Measurements from ENCODE around the gene BCAS1.
A peak's percentile ranks its signal among the peaks of the same experiment; 100 is the strongest.

The BCAS1 gene

DNA sequence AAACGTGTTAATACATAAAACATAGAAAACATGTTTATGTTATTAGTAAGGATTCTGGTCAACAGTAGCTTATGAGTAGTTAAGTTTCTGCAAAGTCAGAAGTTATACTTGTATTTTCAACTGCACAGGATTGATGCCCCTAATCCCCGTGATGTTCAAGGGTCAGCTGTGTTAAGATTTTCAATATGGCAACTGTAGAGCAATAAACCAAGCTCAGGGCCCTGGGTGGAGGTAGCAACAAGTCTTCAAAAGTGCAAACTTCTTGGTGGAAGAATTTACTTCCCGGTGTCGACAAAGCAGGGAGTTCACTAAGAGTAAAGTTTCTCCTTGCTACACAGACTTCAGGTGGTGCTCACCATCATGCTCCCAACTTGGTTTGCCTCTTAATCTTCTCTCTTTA, 4.1 kb upstream of the BCAS1 start:
- ATAC-seq (no peak), DNase-seq (ENCODE audit: low spot score in 2 of 2) (no peak)
- Mint-ChIP-seq H3K4me1 (peaks cover 25% of the 10 kb centered on the region), H3K27ac (no peak overlapping the region), H3K4me3 (no peak overlapping the region), H3K36me3 (no peaks in the 10 kb centered on the region), H3K9me3 (no peaks in the 10 kb centered on the region)

DNA sequence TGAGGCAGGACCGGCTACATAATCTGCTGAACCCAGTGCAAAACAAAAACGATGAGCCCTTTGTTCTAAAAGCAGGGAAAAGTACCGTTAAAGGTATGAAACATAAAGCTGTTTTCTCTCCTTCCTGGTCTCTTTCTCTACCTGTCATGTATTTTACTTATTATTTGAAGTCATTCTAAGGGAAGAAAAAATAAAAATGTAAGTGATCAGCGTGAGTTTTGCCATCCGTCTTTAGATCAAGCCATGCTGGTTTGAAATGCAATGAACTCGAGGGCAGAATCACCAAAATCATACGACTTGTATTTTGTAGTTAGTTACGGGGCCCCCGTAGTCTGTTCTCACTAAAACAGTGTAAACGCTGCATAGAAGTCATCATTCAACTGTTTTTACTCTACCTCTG, 2.9 kb upstream of the BCAS1 start:
- Mint-ChIP-seq H3K27ac (no peak overlapping the region), H3K9me3 (no peaks in the 10 kb centered on the region), H3K4me1 (peaks cover 15% of the 10 kb centered on the region), H3K4me3 (no peak overlapping the region), H3K36me3 (no peaks in the 10 kb centered on the region)
- ATAC-seq (no peak), DNase-seq (ENCODE audit: low spot score in 2 of 2) (no peak)

DNA sequence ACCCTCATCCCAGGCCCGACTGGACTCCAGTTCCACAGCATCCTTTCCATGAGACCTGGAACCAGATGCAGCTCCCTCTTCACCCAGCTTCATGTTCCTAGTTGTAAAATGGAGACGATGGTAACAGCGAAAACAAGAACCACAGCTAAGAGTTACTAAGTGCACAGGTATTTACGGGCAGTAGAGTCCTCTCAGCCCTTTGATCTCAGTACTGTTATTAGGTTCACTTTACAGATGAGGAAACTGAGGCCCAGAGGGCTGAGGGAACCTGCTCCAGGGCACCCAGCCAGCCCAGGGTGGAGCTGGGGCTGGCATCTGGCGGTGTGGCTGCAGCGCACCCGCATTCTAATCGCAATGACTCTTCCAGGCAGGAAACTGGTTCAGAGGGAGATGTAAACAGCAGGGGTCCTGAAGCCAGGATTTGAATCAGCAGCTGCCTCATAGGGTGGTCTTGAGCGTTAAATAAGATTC, 858 bp downstream of the BCAS1 start:
- no peak for ATAC-seq
- Mint-ChIP-seq H3K27ac (no peak overlapping the region), H3K4me3 (no peak overlapping the region), H3K36me3 (no peaks in the 10 kb centered on the region), H3K4me1 (peaks cover 7% of the 10 kb centered on the region), H3K9me3 (no peaks in the 10 kb centered on the region)
- DNase-seq (ENCODE audit: low spot score in 2 of 2): no peak

DNA sequence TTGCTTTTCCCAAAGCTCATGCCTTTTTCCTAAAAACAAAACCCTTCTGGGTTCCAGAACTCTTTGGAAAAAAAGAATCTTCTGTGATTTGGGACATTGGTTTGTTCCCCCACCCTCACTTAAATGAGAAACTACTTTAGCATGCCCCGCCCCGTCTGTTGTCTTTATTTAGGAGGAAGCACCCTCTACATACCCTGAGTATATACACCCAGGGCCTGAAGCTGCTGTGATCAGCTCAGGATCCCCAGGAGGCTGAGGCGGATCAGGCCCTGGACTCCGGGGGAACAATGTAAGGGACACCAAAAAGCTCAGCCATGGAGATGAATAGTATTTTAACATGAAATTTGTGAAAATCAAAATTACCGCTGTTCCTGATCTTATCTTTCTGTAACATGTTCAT, 1.4 kb downstream of the BCAS1 start:
- DNase-seq (ENCODE audit: low spot score in 2 of 2) (no peak), ATAC-seq (no peak)
- no peak overlapping the region for H3K4me3 Mint-ChIP-seq
- H3K36me3 Mint-ChIP-seq: no peaks in the 10 kb centered on the region
- no peaks in the 10 kb centered on the region for H3K9me3 Mint-ChIP-seq
- peaks cover 13% of the 10 kb centered on the region for H3K4me1 Mint-ChIP-seq
- H3K27ac Mint-ChIP-seq: no peak overlapping the region

DNA sequence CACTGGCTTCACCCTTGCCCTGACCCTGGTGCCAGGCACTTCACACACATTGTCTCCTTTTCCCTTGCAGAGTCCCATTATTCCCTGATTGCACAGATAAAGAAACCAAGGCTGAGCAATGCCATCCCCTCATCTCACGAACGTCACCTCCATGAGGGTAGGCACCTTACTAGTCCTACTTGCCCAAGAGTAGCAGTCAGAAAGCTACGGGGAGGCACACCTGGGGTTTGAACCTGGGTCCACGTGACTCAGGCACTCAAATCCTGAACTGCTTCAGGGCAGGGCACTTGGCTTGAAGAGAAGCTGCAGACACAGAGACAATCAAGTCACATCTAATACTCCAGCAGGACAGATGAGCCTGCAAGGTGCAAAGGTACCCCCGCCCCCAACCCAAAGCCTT, 1.9 kb downstream of the BCAS1 start:
- no peak for ATAC-seq
- Mint-ChIP-seq H3K36me3 (no peaks in the 10 kb centered on the region), H3K27ac (no peak overlapping the region), H3K4me1 (peaks cover 18% of the 10 kb centered on the region), H3K9me3 (no peaks in the 10 kb centered on the region), H3K4me3 (no peak overlapping the region)
- no peak for DNase-seq (ENCODE audit: low spot score in 2 of 2)

DNA sequence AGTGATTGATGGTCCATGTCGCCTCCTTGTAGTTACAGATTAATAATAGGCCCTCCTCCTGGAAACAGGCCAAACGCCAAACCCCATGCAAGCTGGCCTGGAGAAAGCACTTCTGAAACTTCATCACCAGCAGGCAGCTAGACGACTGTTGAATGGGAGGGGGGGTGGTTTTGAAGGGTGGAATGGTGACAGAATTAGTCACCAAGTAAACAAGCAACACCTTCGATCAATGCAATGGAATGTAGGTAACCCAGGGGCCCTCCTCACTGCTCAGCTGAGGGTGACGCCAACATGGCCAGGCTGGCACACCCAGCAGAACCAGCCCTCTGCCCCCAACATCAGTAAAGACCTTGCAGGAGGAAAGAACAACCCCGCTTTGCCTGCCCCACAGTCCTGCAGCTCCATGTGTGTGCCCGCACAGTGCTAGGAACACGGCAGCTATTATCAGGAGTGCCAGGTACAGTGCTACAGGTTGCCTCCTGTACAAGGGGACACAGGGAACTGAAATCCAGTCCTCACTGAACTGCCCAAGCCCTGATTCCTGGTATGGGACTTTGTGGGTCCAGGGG, 2.7 kb downstream of the BCAS1 start:
- H3K4me3 Mint-ChIP-seq: no peak overlapping the region
- peaks cover 24% of the 10 kb centered on the region for H3K4me1 Mint-ChIP-seq
- DNase-seq (ENCODE audit: low spot score in 2 of 2) (no peak), ATAC-seq (peak; percentile 53)
- H3K36me3 Mint-ChIP-seq: no peaks in the 10 kb centered on the region
- no peaks in the 10 kb centered on the region for H3K9me3 Mint-ChIP-seq
- H3K27ac Mint-ChIP-seq: no peak overlapping the region

DNA sequence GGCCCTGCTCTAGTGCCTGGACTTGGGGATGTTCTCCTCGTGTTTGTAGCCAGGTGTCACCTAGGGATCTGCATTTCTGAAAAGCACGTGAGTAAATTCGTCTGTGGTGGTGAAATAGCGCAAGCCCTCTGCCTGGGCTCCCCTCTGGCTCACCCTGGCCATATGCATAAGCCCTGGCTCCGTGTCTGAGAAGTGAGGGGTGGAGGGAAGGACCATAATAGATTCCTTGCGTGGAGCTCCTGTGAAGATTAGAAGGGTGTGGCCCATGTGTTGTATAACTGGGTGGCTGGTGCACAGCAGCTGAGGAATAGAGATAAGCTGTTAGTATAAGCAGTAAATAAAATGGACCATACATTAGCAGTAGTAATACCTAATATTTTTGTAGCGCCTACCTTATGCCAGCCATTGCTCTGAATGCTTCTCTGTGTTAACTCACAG, 4.8 kb downstream of the BCAS1 start:
- Mint-ChIP-seq H3K36me3 (no peaks in the 10 kb centered on the region), H3K4me1 (peaks cover 27% of the 10 kb centered on the region), H3K9me3 (no peaks in the 10 kb centered on the region), H3K27ac (no peak overlapping the region), H3K4me3 (no peak overlapping the region)
- ATAC-seq (no peak), DNase-seq (ENCODE audit: low spot score in 2 of 2) (no peak)

DNA sequence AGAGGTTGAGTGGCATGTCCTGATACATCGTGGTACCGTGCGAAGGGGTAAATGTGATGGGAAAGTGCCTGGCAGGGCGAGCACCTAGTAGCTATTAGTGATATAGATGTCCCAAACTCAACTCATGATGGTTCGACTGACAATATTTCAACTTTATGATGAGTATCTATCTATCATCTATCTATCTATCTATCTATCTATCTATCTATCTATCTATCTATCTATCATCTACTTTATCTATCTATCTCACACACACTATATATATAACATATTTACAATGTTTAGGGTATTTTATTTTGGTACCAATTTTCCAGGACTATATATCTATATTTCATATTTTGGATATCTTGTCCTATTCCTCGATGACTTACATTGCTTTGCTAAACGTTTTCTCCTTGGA, 5.5 kb downstream of the BCAS1 start:
- Mint-ChIP-seq H3K36me3 (no peaks in the 10 kb centered on the region), H3K4me3 (peak overlapping the region; percentile 48)

DNA sequence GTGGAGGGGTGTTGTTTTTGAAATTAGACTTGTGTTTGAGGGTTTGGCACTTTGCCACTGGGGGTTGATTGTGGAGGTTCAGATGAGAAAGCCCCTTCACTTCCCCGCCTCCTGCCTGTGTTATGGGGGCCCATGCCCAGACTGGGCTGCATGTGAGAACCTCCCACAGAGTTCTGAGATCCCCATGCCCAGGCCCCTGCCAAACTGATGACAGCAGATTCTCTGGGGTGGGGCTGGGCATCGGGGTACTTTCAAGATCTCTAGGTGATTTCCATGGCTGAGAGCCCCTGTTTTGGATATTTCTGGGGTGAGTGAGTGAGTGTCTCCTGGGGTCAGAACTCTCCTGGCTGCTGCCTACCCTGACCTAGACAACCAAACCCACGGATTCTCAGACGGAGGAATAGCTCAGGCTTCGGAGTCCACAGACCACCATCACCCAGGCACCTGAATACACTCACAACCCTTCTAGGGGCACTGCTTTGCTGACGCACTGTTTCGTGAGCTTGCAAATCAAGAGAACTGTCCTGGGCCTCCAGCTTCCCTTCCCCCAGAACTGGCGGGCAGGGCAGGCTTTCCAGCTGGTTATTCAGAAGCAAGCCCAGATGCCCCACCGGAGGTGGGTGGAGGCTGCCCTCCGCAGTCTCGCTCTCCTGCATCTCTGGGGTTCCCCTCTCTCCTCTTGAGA, 6.3 kb downstream of the BCAS1 start:
- H3K4me1 Mint-ChIP-seq: peaks cover 27% of the 10 kb centered on the region
- peak; percentile 82 for ATAC-seq
- peak overlapping the region; percentile 77 for H3K27ac Mint-ChIP-seq
- no peaks in the 10 kb centered on the region for H3K9me3 Mint-ChIP-seq
- peak; percentile 22 to 61 for DNase-seq (ENCODE audit: low spot score in 2 of 2)
- peak overlapping the region; percentile 48 for H3K4me3 Mint-ChIP-seq
- H3K36me3 Mint-ChIP-seq: no peaks in the 10 kb centered on the region

More for the DNA sequence above, 5.5 kb downstream of the BCAS1 start:
- Mint-ChIP-seq H3K4me1 (peaks cover 27% of the 10 kb centered on the region), H3K27ac (no peak overlapping the region), H3K9me3 (no peaks in the 10 kb centered on the region)
- DNase-seq (ENCODE audit: low spot score in 2 of 2) (no peak), ATAC-seq (no peak)

DNA sequence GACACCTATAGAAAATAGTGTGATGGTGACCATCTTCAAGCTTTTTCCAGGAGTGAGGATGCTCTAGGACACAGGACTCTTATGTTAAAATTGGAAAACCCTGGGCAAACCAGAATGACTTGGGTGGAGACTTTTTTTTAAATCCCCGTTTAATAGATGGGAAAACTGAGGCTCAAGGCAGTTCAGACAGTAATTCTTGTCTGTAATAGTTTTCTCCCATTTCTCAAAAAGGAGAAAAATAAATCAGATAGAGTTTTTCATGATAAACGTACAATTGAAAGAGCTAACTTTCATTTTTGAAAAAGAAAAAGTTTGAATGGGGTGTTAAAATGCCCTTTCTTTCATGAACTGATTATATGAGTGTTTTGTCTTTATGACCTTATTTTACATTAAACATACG, 6.8 kb downstream of the BCAS1 start:
- Mint-ChIP-seq H3K4me1 (peaks cover 27% of the 10 kb centered on the region), H3K27ac (peak overlapping the region; percentile 77), H3K36me3 (no peaks in the 10 kb centered on the region), H3K4me3 (peak overlapping the region; percentile 48), H3K9me3 (no peaks in the 10 kb centered on the region)
- DNase-seq (ENCODE audit: low spot score in 2 of 2) (no peak), ATAC-seq (no peak)

DNA sequence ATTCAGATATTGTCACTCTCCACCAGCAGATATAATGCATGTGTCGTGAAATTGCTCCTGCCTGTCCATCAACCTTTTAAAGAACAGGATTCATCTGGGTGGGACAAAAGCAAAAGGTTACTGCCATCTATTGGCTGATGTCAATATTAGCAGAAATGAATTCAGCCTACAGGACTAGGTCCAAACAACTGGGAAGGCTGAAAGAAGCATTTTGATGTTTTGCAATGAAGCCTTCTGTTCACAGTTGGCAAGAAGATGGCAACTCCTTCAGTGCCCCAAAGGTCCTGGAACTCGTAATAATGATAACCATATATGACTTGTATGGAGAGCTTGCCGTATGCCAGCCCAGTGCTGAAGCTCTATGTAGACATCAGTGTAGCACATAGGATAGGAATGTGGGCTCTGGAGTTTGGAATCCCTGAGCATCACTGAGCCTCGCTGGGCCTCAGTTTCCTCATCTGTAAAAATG, 7.5 kb downstream of the BCAS1 start:
- no peaks in the 10 kb centered on the region for H3K36me3 Mint-ChIP-seq

DNA sequence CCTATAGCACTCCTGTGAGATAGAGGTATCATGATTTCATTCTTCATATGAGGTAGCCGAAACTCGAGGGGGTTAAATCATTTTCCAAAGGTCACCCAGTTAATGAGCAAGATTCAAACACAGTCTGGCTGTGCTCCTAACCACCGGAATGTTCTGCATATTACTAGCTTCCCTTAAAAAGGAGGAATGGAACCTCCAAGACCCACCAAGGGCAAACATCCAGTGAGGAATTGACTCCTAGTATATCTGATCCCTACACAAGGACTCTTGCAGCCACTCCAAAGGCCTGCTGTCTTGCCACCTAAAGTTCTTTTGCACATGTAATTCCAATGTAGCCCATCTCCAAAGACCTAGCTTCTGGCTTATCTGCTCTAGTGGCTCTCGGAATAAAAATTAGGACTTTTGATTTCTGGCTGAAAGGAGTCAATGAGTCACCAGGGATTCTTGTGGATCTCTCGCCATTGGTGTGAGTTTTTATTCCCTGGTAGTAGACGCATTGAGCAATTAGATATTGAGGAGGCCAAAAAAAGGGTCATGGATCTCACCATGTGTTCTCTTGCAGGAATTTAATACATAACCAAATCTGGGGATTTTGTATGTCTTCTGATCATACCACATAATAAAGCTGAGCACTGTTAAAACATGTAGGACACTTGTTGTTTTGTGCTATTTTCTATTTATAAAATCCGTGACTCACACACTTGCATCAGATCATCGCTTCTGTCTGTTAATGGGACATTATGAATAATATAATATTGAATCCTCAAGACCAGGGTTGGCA, 9.1 kb downstream of the BCAS1 start:
- Mint-ChIP-seq H3K36me3 (no peaks in the 10 kb centered on the region), H3K4me3 (no peak overlapping the region), H3K9me3 (no peaks in the 10 kb centered on the region), H3K4me1 (peaks cover 28% of the 10 kb centered on the region), H3K27ac (no peak overlapping the region)
- no peak for ATAC-seq
- DNase-seq (ENCODE audit: low spot score in 2 of 2): no peak

More for the DNA sequence above, 7.5 kb downstream of the BCAS1 start:
- peak overlapping the region; percentile 77 for H3K27ac Mint-ChIP-seq
- H3K9me3 Mint-ChIP-seq: no peaks in the 10 kb centered on the region
- DNase-seq (ENCODE audit: low spot score in 2 of 2): no peak
- ATAC-seq: no peak
- H3K4me3 Mint-ChIP-seq: no peak overlapping the region
- H3K4me1 Mint-ChIP-seq: peaks cover 27% of the 10 kb centered on the region

DNA sequence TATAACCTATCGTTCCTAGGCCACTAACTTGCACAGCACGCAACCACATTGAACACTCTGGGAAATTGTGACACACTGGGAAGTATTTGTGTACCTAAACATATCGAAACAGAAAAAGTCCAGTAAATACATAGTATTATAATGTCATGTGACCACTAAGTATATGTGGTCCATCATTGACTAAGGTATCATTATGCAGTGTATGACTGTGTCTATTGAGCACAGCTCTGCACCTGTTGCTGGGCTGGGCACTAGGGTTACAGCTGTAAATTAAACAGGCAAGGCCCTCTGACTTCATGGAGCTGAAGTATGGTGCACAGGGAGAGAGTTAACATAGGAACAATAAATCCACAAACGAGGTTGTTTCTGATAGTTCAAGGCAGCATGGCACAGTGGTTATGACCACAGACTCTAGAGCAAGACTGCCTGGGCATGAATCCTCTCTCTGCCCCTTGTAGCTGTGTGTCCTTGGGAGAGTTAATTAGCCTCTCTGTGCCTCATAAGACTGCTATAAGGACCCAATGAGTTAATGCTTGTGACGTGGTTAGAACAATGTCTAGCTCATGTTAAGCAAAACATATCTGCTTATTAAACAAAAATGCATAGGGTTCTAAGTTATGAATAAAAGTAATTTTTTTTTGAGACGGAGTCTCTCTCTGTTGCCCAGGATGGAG, 10.6 kb downstream of the BCAS1 start:
- no peaks in the 10 kb centered on the region for H3K36me3 Mint-ChIP-seq
- peaks cover 26% of the 10 kb centered on the region for H3K4me1 Mint-ChIP-seq
- ATAC-seq: peak; percentile 27
- no peak for DNase-seq (ENCODE audit: low spot score in 2 of 2)
- no peaks in the 10 kb centered on the region for H3K9me3 Mint-ChIP-seq
- H3K27ac Mint-ChIP-seq: no peak overlapping the region
- no peak overlapping the region for H3K4me3 Mint-ChIP-seq

DNA sequence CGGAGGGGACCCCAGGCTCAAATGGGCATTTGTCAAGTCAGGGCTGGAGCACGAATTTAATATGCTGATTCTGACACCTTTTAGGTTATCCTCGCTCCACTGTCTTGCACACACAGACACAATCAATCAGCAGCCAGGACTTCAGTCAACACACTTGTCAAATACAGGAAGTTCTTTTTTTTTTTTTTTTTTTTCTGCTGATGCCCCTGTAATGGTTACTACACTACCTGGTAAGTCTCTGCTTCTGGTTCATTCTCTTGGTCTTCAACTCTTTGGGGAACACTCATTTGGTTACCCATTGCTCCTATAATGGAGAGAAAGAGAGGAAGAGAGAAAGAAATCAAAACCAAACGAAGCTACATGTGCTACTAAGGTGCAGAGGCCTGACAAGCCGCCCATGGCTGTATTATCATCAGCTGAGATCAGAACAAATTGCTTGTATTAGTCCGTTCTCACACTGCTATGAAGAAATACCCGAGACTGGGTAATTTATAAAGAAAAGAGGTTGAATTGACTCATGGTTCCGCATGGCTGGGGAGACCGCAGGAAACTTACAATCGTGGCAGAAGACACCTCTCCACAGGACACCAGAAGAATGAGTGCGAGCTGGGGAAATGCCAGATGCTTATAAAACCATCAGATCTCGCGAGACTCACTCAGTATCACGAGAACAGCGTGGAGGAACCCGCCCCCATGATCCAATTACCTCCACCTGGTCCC, 11.8 kb downstream of the BCAS1 start:
- no peak overlapping the region for H3K4me3 Mint-ChIP-seq
- H3K36me3 Mint-ChIP-seq: no peaks in the 10 kb centered on the region
- no peak overlapping the region for H3K27ac Mint-ChIP-seq
- H3K4me1 Mint-ChIP-seq: peaks cover 14% of the 10 kb centered on the region
- DNase-seq (ENCODE audit: low spot score in 2 of 2) (no peak), ATAC-seq (peak; percentile 42)
- H3K9me3 Mint-ChIP-seq: no peaks in the 10 kb centered on the region
